Natural killer cell treated with Interleukin-12 subunit alpha and Interleukin-12 subunit beta and Interleukin-15 and Interleukin-18, amount 100 ng/mL, for 72 hours (primary cell): Measurements from ENCODE around the gene RHBDL2. TPM values are rescaled to one million over a fixed set of nuclear protein-coding genes. Genes with fewer than 3 reads are reported as not detected.

ENCODE experiments used
- ATAC-seq, 2 donors: fragments of 150-1000 bp; cut with Tn5 transposase in 1 of 2; sonication (Bioruptor Pico), chemical (Tn5 transposase) in 1 of 2; 2 replicates each; pipeline ENCODE4 v1.10.0; 2021
- DNase-seq: peaks from one replicate; pipeline ENCODE4 v3.0.0; 2022; ENCODE audit warnings: low spot score
- H3K27ac Mint-ChIP-seq, 2 donors: 1 replicate in 1 of 2; 2 replicates in 1 of 2; pipeline ENCODE4 v1.8.0; 2022; ENCODE audit warnings: mixed read lengths in 2 of 2, mild to moderate bottlenecking in 1 of 2, moderate library complexity in 1 of 2
- H3K27me3 Mint-ChIP-seq, 2 donors: 1 replicate in 1 of 2; 2 replicates in 1 of 2; pipeline ENCODE4 v1.8.0; 2022; ENCODE audit warnings: mixed read lengths in 2 of 2
- H3K36me3 Mint-ChIP-seq: one replicate; pipeline ENCODE4 v1.8.0; 2022; ENCODE audit warnings: mixed read lengths
- H3K4me1 Mint-ChIP-seq, 2 donors: 1 replicate in 1 of 2; 2 replicates in 1 of 2; pipeline ENCODE4 v1.8.0; 2022; ENCODE audit warnings: low read depth in 2 of 2, mixed read lengths in 2 of 2, mild to moderate bottlenecking in 1 of 2
- H3K4me3 Mint-ChIP-seq: one replicate; pipeline ENCODE4 v1.8.0; 2022; ENCODE audit warnings: mixed read lengths
- H3K9me3 Mint-ChIP-seq: 2 replicates; pipeline ENCODE4 v1.8.0; 2022; ENCODE audit warnings: mixed read lengths
- total RNA-seq, 2 donors: library from RNA; stranded (reverse); gene quantifications; one replicate each; pipeline ENCODE4 v1.2.3, GENCODE V29; 2022

Gene RHBDL2
- total RNA-seq, 2 donors from 2014 or later = not detected

DNA sequence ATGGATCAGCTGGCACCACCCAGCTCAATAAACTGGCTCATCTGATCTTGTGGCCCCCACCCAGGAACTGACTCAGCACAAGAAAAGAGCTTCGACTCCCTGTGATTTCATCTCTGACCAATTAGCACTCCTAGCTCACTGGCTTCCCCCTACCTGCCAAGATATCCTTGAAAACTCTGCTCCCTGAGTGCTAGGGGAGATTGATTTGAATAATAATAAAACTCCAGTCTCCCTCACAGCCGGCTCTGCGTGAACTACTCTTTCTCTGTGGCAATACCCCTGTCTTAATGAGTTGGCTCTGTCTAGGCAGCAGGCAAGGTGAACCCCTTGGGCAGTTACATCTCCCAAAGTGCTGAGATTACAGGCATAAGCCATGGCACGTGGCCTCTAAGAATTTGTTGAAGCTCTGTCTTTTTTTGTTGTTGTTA lies 11.8 kb upstream of the RHBDL2 start:
- Mint-ChIP-seq H3K4me3 (no peak overlapping the region), H3K27me3 (peaks cover 0 to 3% of the 10 kb centered on the region in 2 donors), H3K9me3 (no peaks in the 10 kb centered on the region), H3K27ac (no peak overlapping the region), H3K4me1 (peaks cover 0 to 7% of the 10 kb centered on the region in 2 donors), H3K36me3 (no peaks in the 10 kb centered on the region)
- ATAC-seq (no peak), DNase-seq (no peak)

DNA sequence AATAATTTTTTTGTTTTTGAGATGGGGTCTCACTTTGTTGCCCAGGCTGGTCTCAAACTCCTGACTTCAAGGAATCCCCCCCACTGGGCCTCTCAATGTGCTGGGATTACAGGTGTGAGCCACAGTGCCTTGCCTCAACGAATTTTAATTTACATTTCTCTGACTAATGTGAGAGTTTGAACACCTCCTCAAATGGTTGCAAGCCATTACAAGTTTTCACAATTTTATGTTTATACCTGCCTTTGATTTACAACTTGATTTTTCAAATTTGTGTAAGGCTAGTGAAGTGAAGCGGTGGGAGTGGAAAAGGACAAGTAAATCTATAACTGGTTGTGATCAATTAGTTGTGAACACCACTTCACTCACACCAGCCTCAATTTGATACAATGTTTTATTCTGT lies 8.9 kb upstream of the RHBDL2 start:
- Mint-ChIP-seq H3K4me1 (peaks cover 0 to 7% of the 10 kb centered on the region in 2 donors), H3K27ac (no peak overlapping the region), H3K36me3 (no peaks in the 10 kb centered on the region), H3K9me3 (no peaks in the 10 kb centered on the region), H3K4me3 (no peak overlapping the region), H3K27me3 (peaks cover 0 to 3% of the 10 kb centered on the region in 2 donors)
- ATAC-seq (no peak), DNase-seq (no peak)

DNA sequence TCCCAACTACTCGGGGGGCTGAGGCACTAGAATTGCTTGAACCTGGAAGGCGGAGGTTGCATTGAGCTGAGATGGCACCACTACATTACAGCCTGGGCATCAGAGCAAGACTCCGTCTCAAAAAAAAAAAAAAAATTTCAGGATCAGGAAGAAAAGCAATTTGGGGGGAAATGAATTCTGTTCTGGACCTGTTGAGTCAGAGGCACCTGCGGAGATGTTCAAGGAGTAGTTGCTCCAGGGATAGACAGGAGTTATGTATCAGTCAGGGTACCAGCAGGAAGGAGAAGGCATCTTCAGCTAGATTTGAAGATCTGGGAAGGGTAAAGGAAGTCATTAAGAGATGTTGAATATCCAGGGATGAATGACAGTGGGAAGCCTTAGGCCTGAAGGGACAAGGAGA lies 2.9 kb upstream of the RHBDL2 start:
- Mint-ChIP-seq H3K4me3 (no peak overlapping the region), H3K27me3 (peaks cover 8 to 11% of the 10 kb centered on the region in 2 donors), H3K4me1 (no peaks in the 10 kb centered on the region), H3K9me3 (no peaks in the 10 kb centered on the region), H3K36me3 (no peaks in the 10 kb centered on the region), H3K27ac (no peak overlapping the region)
- DNase-seq = no peak
- ATAC-seq = no peak

DNA sequence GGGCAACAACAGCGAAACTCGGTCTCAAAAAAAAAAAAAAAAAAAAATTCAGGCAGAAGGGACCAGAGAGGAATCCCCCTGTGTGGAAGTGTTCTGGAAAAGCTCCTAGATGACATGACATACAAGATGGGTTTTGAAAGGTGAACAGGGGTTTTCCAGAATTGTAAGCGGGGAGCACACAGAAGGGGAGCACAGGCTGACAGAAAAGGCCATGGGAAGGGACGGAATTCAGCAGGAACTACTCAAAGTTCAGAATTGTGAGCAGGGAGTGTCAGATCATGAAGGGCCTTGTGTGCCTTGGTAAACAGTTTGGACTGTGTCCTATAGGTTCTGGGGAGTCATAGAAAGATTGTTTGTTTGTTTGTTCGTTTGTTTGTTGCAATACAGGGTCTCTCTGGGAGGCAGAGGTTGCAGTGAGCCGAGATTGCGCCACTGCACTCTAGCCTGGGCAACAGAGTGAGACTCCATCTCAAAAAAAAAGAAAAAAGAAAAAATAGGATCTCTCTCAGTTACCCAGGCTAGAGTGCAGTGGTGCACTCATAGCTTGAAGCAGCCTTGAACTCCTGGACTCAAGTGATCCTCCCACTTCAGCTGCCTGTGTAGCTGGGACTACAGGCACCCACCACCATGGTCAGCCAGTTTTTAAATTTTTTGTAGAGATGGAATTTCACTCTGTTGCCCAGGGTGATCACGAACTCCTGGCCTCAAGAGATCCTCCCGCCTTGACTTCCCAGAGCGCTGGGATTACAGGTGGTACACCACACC lies 1.2 kb upstream of the RHBDL2 start:
- H3K4me3 Mint-ChIP-seq = no peak overlapping the region
- H3K4me1 Mint-ChIP-seq = no peaks in the 10 kb centered on the region
- peaks cover 8 to 11% of the 10 kb centered on the region in 2 donors for H3K27me3 Mint-ChIP-seq
- DNase-seq (no peak), ATAC-seq (no peak)
- H3K36me3 Mint-ChIP-seq = no peaks in the 10 kb centered on the region
- no peak overlapping the region for H3K27ac Mint-ChIP-seq
- no peaks in the 10 kb centered on the region for H3K9me3 Mint-ChIP-seq

DNA sequence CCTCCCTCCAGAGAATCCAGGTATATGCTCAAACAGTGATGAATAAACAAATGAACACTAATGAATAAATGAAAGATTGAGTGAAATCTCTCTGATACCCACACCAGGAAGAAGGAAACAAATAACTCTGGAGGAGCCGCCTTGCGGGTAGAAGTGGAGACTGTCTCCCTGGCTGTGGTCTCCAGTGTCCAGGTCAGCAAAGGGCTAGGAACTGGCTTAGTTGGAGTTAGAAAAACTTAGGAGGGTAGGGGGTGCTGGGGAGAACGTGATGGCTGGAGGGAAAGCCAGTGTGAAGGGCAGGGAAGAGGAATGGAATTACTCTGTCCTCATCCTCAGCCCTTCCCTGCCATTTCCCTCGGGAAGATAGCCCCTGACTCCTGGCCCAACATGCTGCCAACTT lies 537 bp downstream of the RHBDL2 start:
- H3K4me3 Mint-ChIP-seq = no peak overlapping the region
- H3K36me3 Mint-ChIP-seq = no peaks in the 10 kb centered on the region

DNA sequence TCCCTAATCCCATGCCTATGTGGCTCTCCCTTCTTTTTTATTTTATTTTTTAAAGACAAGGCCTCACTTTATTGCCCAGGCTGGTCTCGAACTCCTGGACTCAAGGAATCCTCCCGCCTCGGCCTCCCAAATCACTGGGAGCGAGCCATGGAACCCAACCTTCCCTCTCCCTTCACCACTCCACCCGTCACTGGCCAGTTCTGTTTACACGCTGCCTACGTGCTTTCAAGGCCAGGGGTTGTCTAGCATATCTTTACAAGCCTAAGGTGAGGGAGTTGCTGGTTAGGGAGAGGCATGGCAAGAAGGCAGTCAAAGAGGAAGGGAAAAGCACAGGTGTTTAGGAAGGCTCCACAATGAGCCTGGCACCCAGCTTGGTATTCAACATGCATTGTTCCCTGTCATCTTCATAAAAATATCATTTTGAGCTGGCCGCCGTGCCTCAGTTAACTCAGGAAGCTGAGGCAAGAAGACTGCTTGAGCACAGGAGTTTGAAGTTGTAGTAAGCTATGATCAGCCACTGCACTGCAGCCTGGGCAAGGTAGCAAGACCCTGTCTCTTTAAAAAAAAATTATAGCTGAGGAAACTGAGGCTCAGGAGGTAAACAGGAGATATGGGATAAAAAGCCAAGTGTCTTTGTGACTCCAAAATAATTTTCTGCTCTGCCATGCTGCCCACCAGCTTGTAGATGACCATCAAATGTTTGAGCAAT lies 1.1 kb downstream of the RHBDL2 start:
- Mint-ChIP-seq H3K9me3 (no peaks in the 10 kb centered on the region), H3K36me3 (no peaks in the 10 kb centered on the region), H3K27me3 (peaks cover 8 to 11% of the 10 kb centered on the region in 2 donors), H3K27ac (no peak overlapping the region), H3K4me3 (no peak overlapping the region), H3K4me1 (no peaks in the 10 kb centered on the region)
- ATAC-seq (no peak), DNase-seq (no peak)

More for the DNA sequence above, 537 bp downstream of the RHBDL2 start:
- ATAC-seq (no peak), DNase-seq (no peak)
- H3K27me3 Mint-ChIP-seq = peaks cover 8 to 11% of the 10 kb centered on the region in 2 donors
- H3K27ac Mint-ChIP-seq = no peak overlapping the region
- no peaks in the 10 kb centered on the region for H3K4me1 Mint-ChIP-seq
- H3K9me3 Mint-ChIP-seq = no peaks in the 10 kb centered on the region

DNA sequence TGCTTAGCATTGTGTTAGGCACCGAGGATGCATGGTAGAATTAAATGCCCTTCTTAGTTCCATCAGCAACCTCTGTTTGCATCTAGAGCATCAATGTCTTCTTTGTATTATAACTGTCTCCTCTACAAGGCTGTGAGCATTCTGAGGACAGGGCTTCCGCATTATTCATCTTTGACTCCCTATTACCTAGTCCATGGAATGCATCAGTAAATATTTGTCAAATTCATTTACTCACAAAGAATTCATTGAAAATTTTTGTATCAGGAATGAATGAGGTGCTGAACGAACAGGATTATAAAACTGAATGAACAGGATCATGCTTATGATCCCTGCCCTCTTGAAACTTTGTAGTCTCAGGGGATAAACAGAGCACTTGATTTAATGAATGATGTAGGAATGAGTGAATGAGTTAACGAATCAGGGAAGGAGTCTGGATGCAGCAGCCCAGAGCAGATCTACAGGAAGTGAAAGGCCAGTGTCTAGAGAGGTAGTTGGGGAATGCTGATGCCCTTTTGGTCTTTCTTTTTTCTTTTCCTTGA lies 2.8 kb downstream of the RHBDL2 start:
- H3K27ac Mint-ChIP-seq = no peak overlapping the region
- H3K27me3 Mint-ChIP-seq = peaks cover 3 to 11% of the 10 kb centered on the region in 2 donors
- ATAC-seq = no peak
- no peak for DNase-seq
- no peak overlapping the region for H3K4me3 Mint-ChIP-seq
- no peaks in the 10 kb centered on the region for H3K9me3 Mint-ChIP-seq
- no peaks in the 10 kb centered on the region for H3K36me3 Mint-ChIP-seq
- no peaks in the 10 kb centered on the region for H3K4me1 Mint-ChIP-seq

DNA sequence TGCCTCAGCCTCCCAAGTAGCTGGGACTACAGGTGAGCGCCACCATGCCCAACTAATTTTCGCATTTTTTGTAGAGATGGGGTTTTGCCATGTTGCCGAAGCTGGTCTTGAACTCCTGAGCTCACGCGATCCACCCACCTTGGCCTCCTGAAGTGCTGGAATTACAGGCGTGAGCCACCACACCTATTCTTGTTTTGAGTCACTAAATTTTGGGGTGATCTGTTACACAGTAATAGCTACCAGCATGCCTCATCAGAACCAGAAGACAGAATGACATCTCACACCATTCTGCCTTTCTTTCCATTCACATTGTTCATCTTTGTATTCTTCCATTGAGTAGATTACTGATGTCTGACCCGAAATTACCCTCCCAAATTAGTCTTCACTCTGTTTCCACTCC lies 9.1 kb downstream of the RHBDL2 start:
- no peak overlapping the region for H3K4me3 Mint-ChIP-seq
- no peaks in the 10 kb centered on the region for H3K9me3 Mint-ChIP-seq
- no peaks in the 10 kb centered on the region for H3K4me1 Mint-ChIP-seq
- DNase-seq (no peak), ATAC-seq (peak in 1 of 2 donors; percentile 36)
- H3K27ac Mint-ChIP-seq = no peak overlapping the region
- H3K27me3 Mint-ChIP-seq = peaks cover 0 to 5% of the 10 kb centered on the region in 2 donors
- H3K36me3 Mint-ChIP-seq = no peaks in the 10 kb centered on the region

DNA sequence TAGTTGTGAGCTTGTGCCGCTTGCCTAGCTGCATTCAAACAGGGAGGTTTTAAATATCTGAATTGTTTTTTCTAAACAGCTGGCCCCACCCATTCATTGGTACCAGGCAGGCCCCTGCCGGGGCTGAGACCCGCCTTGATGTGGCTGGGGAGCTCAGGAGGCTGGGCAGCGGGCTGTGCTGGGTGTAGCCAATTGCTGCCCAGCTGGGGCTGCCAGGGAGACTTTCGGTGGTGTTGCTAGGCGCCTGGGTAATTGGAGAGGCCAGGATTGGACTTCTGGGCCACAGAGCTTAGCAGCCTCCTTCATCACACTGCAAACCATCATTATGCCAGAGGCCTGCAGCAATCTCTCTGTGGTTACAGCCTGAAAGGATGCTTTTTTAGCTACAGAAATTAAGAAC lies 12.2 kb downstream of the RHBDL2 start:
- ATAC-seq = no peak
- Mint-ChIP-seq H3K27ac (no peak overlapping the region), H3K4me3 (no peak overlapping the region), H3K36me3 (no peaks in the 10 kb centered on the region), H3K9me3 (no peaks in the 10 kb centered on the region), H3K27me3 (peaks cover 0 to 5% of the 10 kb centered on the region in 2 donors), H3K4me1 (no peaks in the 10 kb centered on the region)
- DNase-seq = no peak

DNA sequence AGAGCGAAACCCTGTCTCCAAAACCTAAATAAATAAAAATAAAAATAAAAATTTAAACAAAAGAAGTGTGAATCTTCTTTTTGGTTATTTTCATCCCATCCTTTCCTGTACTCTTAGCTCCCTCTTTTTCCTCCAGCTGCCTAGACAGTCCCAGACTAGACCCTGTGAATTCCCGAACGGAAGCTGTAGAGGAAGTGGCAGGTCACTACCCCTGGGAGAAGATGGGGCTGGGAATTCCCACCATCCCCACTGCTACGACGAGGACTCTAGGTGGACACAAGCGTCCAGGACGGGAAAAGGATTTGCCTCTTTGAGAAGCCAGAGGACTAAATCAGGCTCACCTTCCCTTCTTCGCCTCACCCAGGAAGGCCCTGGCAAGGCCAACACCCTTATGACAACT lies 12.6 kb downstream of the RHBDL2 start:
- no peaks in the 10 kb centered on the region for H3K36me3 Mint-ChIP-seq
- DNase-seq (no peak), ATAC-seq (no peak)
- H3K4me3 Mint-ChIP-seq = no peak overlapping the region
- H3K9me3 Mint-ChIP-seq = no peaks in the 10 kb centered on the region
- no peaks in the 10 kb centered on the region for H3K4me1 Mint-ChIP-seq
- no peak overlapping the region for H3K27ac Mint-ChIP-seq
- peaks cover 0 to 5% of the 10 kb centered on the region in 2 donors for H3K27me3 Mint-ChIP-seq

DNA sequence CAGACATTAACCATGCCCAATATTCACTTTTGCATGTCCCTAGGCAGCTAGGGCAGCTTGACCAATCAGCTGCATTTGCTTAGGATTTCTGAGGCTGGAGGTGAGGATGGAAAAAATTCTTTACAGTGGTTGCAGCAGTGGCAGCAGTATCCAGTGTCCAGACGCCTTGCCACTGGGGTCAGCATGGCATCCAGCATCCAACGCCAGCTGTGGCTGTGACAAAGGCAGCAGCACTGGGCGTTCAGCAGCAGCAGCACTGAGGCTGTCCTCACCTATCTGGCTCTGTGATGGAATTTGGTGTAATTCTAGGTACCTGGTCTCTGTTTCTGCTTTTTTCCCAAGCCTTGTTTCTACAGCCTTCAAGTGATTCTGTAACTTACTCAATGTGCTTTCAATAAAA lies 15.5 kb downstream of the RHBDL2 start:
- Mint-ChIP-seq H3K4me3 (no peak overlapping the region), H3K27ac (no peak overlapping the region), H3K36me3 (no peaks in the 10 kb centered on the region), H3K4me1 (no peaks in the 10 kb centered on the region), H3K27me3 (no peaks in the 10 kb centered on the region), H3K9me3 (no peaks in the 10 kb centered on the region)
- no peak for DNase-seq
- no peak for ATAC-seq

DNA sequence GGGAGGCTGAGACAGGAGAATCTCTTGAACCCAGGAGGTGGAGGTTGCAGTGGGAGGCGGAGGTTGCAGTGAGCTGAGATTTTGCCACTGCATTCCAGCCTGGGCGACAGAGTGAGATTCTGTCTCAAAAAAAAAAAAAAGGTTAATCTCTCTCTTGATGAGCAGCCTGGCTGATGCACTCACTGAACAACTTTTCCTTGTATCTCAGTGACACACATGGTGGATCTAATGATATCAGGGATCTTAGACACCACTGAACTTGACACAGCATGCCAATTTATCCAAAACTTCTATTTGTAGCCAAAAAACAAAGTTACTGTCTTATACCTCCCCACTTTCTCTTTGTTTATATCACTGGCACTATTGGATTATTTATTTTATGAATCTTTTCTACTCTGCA lies 16.2 kb downstream of the RHBDL2 start:
- Mint-ChIP-seq H3K9me3 (no peaks in the 10 kb centered on the region), H3K4me1 (no peaks in the 10 kb centered on the region), H3K27me3 (no peaks in the 10 kb centered on the region), H3K36me3 (no peaks in the 10 kb centered on the region), H3K27ac (no peak overlapping the region), H3K4me3 (no peak overlapping the region)
- ATAC-seq = no peak
- no peak for DNase-seq

DNA sequence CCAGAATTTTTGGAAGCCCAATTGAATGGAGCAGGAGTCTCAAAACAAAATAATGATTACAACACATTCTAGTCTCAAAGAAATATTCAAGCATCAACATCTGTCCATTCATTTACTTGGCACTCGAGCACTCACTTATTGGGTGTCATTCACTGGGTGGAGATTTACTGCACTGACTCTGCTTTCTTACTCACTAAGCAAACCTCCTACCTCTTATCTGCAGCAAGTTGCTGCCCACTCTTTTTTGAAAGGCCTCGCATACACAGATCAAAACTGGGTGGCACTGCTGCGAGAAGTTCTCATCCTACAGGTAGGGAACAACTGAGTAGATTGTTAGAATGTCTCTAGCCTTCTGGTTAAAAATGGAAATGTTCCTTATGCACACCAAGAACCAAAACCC lies 18.0 kb downstream of the RHBDL2 start:
- DNase-seq (no peak), ATAC-seq (no peak)
- H3K9me3 Mint-ChIP-seq = no peaks in the 10 kb centered on the region
- no peak overlapping the region for H3K4me3 Mint-ChIP-seq
- no peaks in the 10 kb centered on the region for H3K36me3 Mint-ChIP-seq
- no peaks in the 10 kb centered on the region for H3K4me1 Mint-ChIP-seq
- H3K27me3 Mint-ChIP-seq = no peaks in the 10 kb centered on the region
- no peak overlapping the region for H3K27ac Mint-ChIP-seq

DNA sequence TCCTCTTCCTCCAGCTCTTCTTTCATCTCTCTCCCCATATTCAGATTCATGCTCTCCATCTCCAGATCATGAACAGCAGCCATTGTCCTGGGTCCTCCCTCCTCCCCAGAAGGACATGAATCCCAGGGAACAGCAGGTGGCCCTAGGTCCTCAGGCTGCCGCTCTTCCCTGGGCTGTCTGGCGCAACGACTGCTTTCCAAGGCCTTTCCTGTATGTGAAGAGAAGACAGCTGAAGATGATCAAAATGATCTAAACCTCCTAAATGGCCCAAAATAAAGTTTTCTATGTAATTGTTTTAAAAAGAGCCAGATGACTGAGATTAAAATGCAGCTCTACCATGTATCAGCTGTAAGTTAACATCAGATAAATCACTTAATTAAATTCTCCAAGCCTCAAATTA lies 22.5 kb downstream of the RHBDL2 start:
- Mint-ChIP-seq H3K27me3 (no peaks in the 10 kb centered on the region), H3K4me3 (no peak overlapping the region), H3K36me3 (no peaks in the 10 kb centered on the region), H3K27ac (no peak overlapping the region), H3K4me1 (no peaks in the 10 kb centered on the region), H3K9me3 (no peaks in the 10 kb centered on the region)
- ATAC-seq = no peak
- DNase-seq = no peak
